Smooth muscle cell (in vitro differentiated cells): Measurements from ENCODE around the gene TXNRD1. TPM values are rescaled to one million over a fixed set of nuclear protein-coding genes. Genes with fewer than 3 reads are reported as not detected.

ENCODE experiments used
- DNase-seq: peaks from one replicate; lab custom pipeline; 2025; ENCODE audit not compliant: unreplicated experiment; lab: John Stamatoyannopoulos, UW
- H2AFZ ChIP-seq: fragments of 200-600 bp; sonication (generic); 2 replicates; pipeline ENCODE4 v1.6.0; 2016; ENCODE audit warnings: antibody characterized with exemption, low read depth, mild to moderate bottlenecking
- H3F3A ChIP-seq: fragments of 200-600 bp; sonication (generic); 2 replicates; pipeline ENCODE4 v1.6.0; 2017; ENCODE audit warnings: antibody characterized with exemption, low read depth
- H3K27ac ChIP-seq: fragments of 200-600 bp; sonication (generic); 2 replicates; pipeline ENCODE4 v1.5.1; 2016; ENCODE audit warnings: low read depth, mild to moderate bottlenecking
- H3K27me3 ChIP-seq: fragments of 200-600 bp; sonication (generic); 2 replicates; pipeline ENCODE4 v1.6.1; 2016; ENCODE audit warnings: low read depth, mild to moderate bottlenecking
- H3K36me3 ChIP-seq: fragments of 200-600 bp; sonication (generic); 2 replicates; pipeline ENCODE4 v1.5.1; 2016; ENCODE audit warnings: low read depth
- H3K4me1 ChIP-seq: fragments of 200-600 bp; sonication (generic); 2 replicates; pipeline ENCODE4 v1.5.1; 2016; ENCODE audit warnings: low read depth
- H3K4me2 ChIP-seq: fragments of 200-600 bp; sonication (generic); 2 replicates; pipeline ENCODE4 v1.6.0; 2016; ENCODE audit warnings: mild to moderate bottlenecking
- H3K4me3 ChIP-seq: fragments of 200-600 bp; sonication (generic); 2 replicates; pipeline ENCODE4 v1.5.1; 2016; ENCODE audit warnings: mild to moderate bottlenecking
- H3K79me2 ChIP-seq: fragments of 200-600 bp; sonication (generic); 2 replicates; pipeline ENCODE4 v1.6.0; 2016; ENCODE audit warnings: low read depth, mild to moderate bottlenecking
- H3K9ac ChIP-seq: fragments of 200-600 bp; sonication (generic); 2 replicates; pipeline ENCODE4 v1.6.0; 2016; ENCODE audit warnings: low read depth
- H3K9me3 ChIP-seq: fragments of 200-600 bp; sonication (generic); replicated peaks from 2 replicates; pipeline ENCODE4 v1.5.1; 2016; ENCODE audit warnings: low read depth
- H4K20me1 ChIP-seq: fragments of 200-600 bp; sonication (generic); 2 replicates; pipeline ENCODE4 v1.6.0; 2016; ENCODE audit warnings: low read depth
- WGBS: methylation state at CpG from one replicate; pipeline ENCODE4 v1.1.7; 2016; ENCODE audit warnings: low lambda C conversion rate; 5-methylcytosine and 5-hydroxymethylcytosine counted together
- polyA plus RNA-seq: library from polyadenylated mRNA; unstranded; fragments of >200 nt; fragmentation: Nextera tagmentation; extraction: Ambion mirVana; gene quantifications from 2 replicates; pipeline ENCODE4 v1.2.1, GENCODE V29; 2016
- total RNA-seq: library from RNA; depleted of rRNA; stranded (reverse); fragments of >200 nt; gene quantifications from 2 replicates; pipeline ENCODE4 v1.2.3, GENCODE V29; 2014
- TF ChIP-seq, protein P1 (sequence below): fragments of 200-600 bp; sonication (generic); IDR thresholded peaks from 2 replicates; pipeline ENCODE4 v1.5.1; 2017; ENCODE audit warnings: borderline replicate concordance, mild to moderate bottlenecking, antibody characterized with exemption; ENCODE audit not compliant: insufficient read depth, poor library complexity, severe bottlenecking

The TXNRD1 gene
- total and polyA plus RNA-seq, 2 experiments from 2014 or later: 31.1 to 61.7 TPM

DNA sequence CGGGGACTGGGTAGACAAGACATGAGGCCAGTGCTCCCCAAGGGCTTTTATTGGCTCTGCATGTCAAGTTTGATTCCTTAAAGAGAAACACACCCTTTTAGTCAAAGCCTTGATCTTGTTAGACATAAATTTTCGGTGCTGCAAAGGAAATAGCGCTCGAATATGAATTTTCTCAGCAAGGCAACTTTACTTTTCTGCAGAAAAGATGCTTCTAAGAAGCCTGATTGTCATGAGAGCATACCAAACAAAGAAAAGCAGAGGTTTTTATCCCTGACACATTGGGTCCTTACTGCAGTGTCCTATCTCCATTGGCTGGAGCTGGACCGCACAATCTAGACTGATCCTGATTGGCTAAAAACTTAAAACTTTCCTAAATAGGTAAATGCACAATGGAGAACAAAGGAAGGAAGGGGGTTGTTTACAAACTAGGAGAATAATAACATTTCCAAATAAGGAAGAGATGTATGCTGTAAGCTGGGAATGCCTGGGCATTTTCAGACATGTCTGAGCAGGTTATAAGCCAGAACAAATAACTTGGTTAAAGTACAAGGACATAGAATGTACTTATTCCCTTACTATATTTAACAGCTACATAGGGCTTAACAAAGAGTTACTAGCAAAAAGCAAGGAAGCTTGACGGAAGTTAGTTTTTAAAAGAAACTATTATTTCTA lies 17.2 kb downstream of the TXNRD1 start:
- Histone ChIP-seq H3K9ac (no peak overlapping the region), H3K27ac (no peak overlapping the region), H3K27me3 (no peaks in the 10 kb centered on the region), H4K20me1 (no peaks in the 10 kb centered on the region), H3F3A (no peaks in the 10 kb centered on the region), H2AFZ (no peak overlapping the region), H3K36me3 (no peaks in the 10 kb centered on the region), H3K4me1 (no peaks in the 10 kb centered on the region), H3K4me3 (no peak overlapping the region), H3K79me2 (no peaks in the 10 kb centered on the region), H3K4me2 (no peak overlapping the region), H3K9me3 (no peaks in the 10 kb centered on the region)
- DNase-seq: no peak
- TF ChIP-seq, protein P1, sequence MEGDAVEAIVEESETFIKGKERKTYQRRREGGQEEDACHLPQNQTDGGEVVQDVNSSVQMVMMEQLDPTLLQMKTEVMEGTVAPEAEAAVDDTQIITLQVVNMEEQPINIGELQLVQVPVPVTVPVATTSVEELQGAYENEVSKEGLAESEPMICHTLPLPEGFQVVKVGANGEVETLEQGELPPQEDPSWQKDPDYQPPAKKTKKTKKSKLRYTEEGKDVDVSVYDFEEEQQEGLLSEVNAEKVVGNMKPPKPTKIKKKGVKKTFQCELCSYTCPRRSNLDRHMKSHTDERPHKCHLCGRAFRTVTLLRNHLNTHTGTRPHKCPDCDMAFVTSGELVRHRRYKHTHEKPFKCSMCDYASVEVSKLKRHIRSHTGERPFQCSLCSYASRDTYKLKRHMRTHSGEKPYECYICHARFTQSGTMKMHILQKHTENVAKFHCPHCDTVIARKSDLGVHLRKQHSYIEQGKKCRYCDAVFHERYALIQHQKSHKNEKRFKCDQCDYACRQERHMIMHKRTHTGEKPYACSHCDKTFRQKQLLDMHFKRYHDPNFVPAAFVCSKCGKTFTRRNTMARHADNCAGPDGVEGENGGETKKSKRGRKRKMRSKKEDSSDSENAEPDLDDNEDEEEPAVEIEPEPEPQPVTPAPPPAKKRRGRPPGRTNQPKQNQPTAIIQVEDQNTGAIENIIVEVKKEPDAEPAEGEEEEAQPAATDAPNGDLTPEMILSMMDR: no peak
- WGBS: 94% methylated on average over 6 of the region's 6 CpGs

DNA sequence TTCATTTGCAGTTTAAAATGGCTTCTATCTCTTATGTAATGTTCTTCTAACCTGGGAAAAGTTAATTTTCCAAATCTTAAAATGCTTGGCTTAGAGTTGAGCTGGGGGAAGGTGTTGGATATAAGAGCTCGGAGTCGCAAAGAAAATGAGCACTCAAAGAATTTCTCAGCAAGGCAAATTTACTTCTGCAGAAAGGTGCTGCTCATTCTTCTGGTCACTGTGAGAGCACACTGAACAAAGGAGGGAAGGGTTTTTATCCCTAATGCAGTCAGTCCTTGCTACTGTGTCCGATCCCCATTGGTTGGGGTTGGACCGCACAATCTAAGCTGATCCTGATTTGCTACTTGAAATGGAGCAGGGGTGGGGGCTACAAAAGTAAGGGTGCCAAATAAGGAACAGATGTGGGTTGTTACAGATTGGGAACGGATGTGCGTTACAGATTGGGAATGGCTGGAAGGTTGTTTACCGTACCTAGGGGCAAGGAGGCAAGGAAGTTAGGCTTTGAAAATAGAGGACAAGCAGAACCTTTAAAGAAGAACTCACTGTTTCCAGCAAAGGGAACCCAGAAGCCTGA lies 19.4 kb downstream of the TXNRD1 start:
- no peaks in the 10 kb centered on the region for H3K79me2 ChIP-seq
- H3K4me1 ChIP-seq: no peaks in the 10 kb centered on the region
- no peaks in the 10 kb centered on the region for H3K36me3 ChIP-seq
- H3K27me3 ChIP-seq: no peaks in the 10 kb centered on the region
- H3K9ac ChIP-seq: no peak overlapping the region
- no peak overlapping the region for H3K27ac ChIP-seq
- H3K4me2 ChIP-seq: no peak overlapping the region
- TF ChIP-seq, protein P1: no peak
- DNase-seq: no peak
- no peak overlapping the region for H2AFZ ChIP-seq
- H3K9me3 ChIP-seq: no peaks in the 10 kb centered on the region
- no peak overlapping the region for H3K4me3 ChIP-seq
- no peaks in the 10 kb centered on the region for H3F3A ChIP-seq
- H4K20me1 ChIP-seq: no peaks in the 10 kb centered on the region
- 82% methylated on average over 7 of the region's 7 CpGs for WGBS

DNA sequence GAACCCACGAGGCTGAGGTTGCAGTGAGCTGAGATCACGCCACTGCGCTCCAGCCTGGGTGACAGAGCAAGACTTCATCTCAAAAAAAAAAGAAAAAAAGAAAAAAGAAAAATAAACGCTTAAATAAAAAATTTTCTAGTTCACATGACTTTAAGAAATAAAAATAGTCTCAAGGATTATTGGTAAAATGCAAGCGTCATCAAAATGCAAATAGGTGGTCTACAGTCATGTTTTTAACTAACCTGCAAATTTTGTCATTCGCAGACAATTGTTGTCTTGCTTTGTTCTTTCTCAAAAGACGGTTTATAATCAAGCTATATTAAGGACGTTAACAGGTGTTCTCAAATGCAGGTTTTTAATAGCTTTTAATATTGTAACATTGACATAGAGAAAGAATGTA lies 22.4 kb downstream of the TXNRD1 start:
- no peaks in the 10 kb centered on the region for H3K36me3 ChIP-seq
- H3F3A ChIP-seq: no peaks in the 10 kb centered on the region
- H3K4me1 ChIP-seq: no peaks in the 10 kb centered on the region
- no peak overlapping the region for H3K9ac ChIP-seq
- no peak overlapping the region for H3K27ac ChIP-seq
- H3K27me3 ChIP-seq: no peaks in the 10 kb centered on the region
- H3K4me2 ChIP-seq: no peak overlapping the region
- H3K4me3 ChIP-seq: no peak overlapping the region
- H2AFZ ChIP-seq: no peak overlapping the region
- TF ChIP-seq, protein P1: no peak
- H4K20me1 ChIP-seq: no peaks in the 10 kb centered on the region
- no peaks in the 10 kb centered on the region for H3K9me3 ChIP-seq
- H3K79me2 ChIP-seq: no peaks in the 10 kb centered on the region
- no peak for DNase-seq
- WGBS: 94% methylated on average over 8 of the region's 8 CpGs
